ENCODE data around the gene SDHD.
"Not testable (repeated sequence)": the region's sequence is repeated elsewhere in the genome, so short reads cannot be mapped to it uniquely, and the experiment has no call there.

Gene SDHD

GRCh38 chr11:112086422-112087191 is at the start of gene SDHD, which contains the start of gene TIMM8B:
SDHD (plus strand) TSS chr11:112086873; CDS start chr11:112086908, 35 bp downstream.
TIMM8B (minus strand) TSS chr11:112086756; CDS start chr11:112086723, 33 bp downstream.
- peak; percentile 98 for DNase-seq

DNA sequence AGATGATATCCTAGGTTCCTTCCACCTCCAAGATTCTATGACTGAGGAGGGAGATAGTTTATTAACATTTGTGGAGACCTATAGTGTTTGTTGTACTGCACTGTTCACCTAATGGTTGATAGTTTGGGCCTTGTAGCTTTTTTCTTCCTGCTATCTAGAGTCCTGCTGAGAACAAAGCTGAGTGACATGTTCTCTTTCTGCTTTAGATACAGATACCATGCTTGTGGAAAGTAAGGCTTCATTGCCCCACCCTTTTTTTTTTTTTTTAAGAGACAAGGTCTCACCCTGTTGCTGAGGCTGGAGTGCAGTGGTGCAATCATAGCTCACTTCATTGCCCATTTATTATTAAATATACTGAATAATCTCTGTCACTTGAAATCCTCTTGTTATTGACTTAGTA is 49.1 kb upstream of the SDHD start:
- DNase-seq = no peak

- DNase-seq = no peak
Observed at GRCh38 chr11:112042161-112042960, 44.3 kb upstream of the SDHD start.

GRCh38 chr11:112042961-112043304 is 43.7 kb upstream of the SDHD start:
- DNase-seq = no peak

- no peak for DNase-seq
Observed at GRCh38 chr11:112044961-112045360, 41.7 kb upstream of the SDHD start.

DNA sequence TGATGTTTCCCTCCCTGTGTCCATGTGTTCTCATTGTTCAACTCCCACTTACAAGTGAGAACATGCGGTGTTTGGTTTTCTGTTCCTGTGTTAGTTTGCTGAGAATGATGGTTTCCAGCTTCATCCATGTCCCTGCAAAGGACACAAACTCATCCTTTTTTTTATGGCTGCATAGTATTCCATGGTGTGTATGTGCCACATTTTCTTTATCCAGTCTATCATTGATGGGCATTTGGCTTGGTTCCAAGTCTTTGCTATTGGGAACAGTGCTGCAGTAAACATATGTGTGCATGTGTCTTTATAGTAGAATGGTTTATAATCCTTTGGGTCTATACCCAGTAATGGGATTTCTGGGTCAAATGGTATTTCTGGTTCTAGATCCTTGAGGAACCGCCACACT is 40.0 kb upstream of the SDHD start:
- DNase-seq = not testable (repeated sequence)

- DNase-seq = not testable (repeated sequence)
Observed at GRCh38 chr11:112048256-112048655, 38.4 kb upstream of the SDHD start.

DNA sequence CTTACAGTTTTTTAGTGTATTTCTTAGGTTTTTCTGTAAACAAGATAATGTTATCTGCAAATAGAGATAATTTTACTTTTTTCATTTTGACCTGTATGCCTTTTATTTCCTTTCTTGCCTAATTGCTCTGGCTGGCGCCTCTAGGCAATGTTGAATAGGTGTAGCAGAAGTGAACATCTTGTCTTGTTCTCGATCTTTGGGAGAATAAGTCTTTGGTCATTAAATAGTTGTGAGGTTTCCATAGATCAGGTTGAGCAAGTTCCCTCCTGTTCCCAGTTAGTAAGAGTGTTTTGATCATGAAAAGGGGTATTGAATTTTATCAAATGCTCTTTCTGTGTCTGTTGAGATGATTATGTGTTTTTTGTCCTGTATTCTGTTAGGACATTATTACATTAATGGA is 36.9 kb upstream of the SDHD start:
- DNase-seq = no peak

GRCh38 chr11:112050721-112051120 is 36.0 kb upstream of the SDHD start:
- DNase-seq = no peak

DNA sequence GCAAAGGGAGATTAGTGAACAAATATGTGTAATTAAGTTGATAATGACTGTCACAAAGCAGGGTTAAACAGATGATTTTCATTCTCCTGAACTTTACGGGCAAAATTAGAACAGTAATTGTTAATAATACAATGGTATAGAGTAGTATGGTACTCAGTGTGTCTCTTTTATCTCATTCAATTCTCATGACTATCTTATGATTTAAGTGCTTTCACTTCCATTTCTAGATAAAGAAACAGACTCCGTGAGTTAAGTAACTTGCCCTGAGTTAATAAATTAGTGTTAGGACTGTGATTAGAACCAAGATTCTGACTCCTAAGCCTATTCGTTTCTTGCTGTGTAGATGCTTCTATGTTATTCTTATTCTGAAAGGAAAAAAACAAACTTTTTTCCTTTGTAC is 34.9 kb upstream of the SDHD start:
- no peak for DNase-seq

- DNase-seq = no peak
Observed at GRCh38 chr11:112057170-112057569, 29.5 kb upstream of the SDHD start.

DNA sequence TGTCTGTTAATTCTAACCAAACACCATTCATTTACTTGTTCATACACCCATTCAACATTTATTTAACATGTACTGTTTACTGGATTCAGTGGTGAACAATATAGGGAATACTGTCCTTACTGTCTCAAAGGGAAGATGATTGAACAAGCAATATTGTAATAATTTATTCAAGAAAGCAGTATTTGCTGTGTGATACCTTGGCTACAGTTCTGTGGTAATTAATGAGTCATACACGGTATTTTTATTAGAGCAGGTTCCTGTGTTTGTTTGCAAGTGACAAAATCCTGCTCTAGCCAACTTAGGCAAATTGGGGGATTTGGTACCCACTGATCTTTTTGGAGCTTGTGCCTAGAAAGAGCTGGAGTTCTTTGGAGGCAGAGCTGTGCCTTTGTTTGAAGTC is 28.6 kb upstream of the SDHD start:
- DNase-seq = no peak

- no peak for DNase-seq
Observed at GRCh38 chr11:112062923-112063322, 23.8 kb upstream of the SDHD start.

DNA sequence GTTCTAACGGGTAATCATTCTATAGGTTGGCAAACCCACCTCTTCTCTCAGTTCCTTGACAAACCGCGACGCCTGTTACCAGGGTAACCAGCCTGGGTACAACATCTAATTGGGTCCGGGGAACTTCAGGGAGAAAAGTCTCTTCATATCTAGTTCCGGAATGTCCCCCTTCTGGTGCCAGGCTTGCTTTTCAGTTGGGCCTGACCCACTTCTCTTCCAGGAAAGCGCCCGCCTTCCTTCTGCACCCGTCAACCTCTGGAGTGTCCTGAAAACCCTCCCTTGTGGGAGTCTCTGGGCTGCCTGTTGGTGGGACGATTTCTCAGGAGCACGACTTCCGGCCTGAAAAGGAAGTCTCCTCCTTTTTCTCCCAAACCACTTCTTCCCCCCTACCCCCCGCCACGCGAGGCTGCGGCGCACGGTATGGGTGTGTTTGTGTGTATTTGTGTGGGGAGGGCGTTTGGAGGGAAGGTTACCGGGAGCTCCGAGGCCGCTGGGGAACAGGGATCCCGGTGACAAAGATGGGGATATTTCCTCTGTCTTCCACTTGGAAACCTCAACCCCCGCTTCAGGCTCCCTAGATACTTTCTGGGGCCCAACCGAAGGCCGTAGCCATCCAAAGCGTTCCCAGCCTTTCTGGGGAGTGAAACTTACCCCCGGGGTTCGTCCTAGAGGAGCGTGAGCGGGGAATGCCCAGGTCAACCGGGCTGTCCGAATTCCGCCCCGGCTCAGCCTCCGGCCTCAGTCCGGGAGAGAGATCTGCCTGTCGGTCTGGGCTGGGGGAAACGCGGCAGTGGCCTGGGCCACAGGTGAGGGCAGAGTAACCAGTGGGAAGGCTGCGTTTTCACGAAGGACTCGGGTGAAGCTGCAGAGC is 12.5 kb upstream of the SDHD start, which contains the start of the genes NKAPD1 and PIH1D2:
NKAPD1 (plus strand) TSS at position 359 of the 871 bp plus-strand sequence. CDS start 1,276 bp downstream, outside the sequence.
PIH1D2 (minus strand) TSS at position 77 of the 871 bp plus-strand sequence. CDS start 843 bp downstream, outside the sequence.
- peak; percentile 89 for DNase-seq

DNA sequence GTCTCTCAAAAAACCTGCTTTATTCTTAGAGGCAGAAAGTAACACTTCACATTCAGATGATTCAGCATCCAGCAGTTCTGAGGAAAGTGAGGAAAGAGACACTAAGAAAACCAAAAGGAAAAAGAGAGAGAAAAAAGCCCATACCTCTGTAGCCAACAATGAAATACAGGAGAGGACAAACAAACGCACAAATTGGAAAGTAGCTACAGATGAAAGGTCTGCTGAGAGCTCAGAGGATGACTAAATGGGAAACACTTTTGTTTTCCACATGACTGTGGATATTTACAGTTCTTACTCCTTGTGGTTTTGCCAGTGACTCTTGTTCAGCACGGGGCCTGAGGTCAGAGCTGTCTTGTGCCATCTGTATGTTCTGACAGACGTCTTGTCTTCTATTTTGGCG is 3.9 kb upstream of the SDHD start:
- no peak for DNase-seq

DNA sequence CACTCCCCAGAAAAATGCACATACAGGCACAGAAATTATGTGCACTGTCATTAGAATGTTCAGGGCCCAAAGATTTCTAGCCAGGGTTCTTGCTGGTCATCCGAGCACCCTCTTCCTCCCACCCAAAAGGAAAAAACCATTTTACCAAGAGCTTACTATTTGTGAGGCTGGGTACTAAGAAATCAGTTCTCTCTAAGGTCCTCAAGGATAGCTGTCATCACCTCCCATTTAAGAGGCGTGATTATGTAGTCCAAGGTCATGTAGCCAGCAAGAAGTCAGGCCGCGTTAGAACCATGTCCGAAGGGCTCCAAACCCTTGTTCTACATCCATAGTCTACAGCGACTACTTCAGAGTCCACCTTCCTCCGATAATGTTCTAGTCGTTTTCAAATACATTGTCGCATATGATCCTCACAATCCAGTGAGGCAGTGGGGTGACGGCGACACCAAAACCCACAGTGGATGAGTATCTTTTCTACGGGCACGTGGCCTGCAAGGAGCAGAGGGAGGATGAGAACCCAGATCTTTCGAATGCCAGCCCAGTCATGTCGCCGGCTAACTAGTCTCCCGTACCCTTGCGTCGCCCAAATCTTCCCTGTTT is 751 bp upstream of the SDHD start:
- DNase-seq = peak; percentile 39

GRCh38 chr11:112087212-112087611 is 539 bp downstream of the SDHD start:
- DNase-seq = no peak

- DNase-seq = not testable (repeated sequence)
Observed at GRCh38 chr11:112095302-112095701, 8.6 kb downstream of the SDHD start.

DNA sequence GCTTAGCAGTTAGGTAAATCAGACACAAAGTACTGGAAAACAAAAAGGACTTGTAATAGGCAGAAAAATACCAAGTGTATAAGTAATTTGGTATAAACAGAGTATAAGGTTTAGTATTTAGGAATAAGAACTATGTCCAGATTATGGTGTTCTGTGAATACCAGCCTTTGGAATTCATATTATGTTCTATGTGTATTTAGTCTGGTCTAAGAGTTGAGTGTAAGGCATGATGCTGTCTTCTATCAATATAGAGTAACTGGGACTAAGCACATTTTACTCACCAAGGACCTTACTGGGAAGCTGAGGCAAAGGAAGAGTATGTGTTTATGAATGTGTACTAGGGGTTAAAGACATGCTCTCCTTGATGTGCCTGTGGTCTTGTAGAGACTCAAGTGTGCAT is 9.5 kb downstream of the SDHD start:
- no peak for DNase-seq

GRCh38 chr11:112097734-112098528 is 11.3 kb downstream of the SDHD start:
- no peak for DNase-seq

DNA sequence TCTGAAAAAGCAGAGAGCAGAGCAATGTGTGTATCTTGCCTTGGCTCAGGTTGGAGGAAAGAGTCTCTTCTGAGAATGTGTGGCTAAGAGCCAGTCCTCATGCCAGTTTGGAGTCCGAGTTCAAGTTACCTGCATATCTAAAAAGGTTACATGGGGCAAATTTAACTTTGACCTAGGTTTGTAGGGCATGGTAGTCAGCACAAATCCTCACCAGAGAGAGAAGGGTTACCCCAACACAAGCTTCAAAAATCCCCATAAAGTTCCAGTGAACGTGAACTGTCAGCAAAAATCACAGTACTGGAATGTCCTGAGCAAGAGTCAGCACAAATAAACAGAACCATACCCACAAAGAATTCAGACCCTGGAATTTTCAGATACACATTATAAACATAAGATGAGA is 13.8 kb downstream of the SDHD start:
- no peak for DNase-seq

GRCh38 chr11:112103446-112103845 is 16.8 kb downstream of the SDHD start:
- DNase-seq = no peak
